ENCODE measurements around the gene RGS7BP. TPM values are rescaled to one million over a fixed set of nuclear protein-coding genes. Genes with fewer than 3 reads are reported as not detected.

RGS7BP gene
- polyA plus RNA-seq, 1 donor from 2014 or later: not detected

DNA sequence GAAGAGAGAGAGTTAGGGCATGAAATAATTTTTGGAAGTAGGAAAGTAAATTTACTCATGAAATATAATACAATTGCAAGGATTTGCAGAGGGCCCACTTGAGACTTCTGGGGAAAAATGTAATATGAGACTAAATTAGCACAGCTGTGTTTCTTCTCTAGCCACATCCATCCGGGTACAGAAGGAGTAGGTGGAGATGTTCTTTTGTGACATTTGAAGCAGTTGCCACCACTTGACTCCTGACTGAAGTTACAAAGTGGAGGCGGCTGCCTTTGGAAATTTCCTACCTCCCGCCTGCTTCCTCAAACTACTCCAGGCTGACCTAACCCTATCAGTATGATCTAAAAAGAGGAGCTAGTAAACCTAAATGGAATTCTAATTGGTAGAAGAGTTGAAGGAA lies 126.4 kb downstream of the RGS7BP start:
- Mint-ChIP-seq H3K27me3 (peaks cover 8% of the 10 kb centered on the region), H3K4me3 (no peak overlapping the region), H3K9me3 (no peaks in the 10 kb centered on the region), H3K27ac (no peak overlapping the region), H3K36me3 (no peaks in the 10 kb centered on the region), H3K4me1 (peaks cover 0 to 3% (median 0%) of the 10 kb centered on the region in 3 donors)

DNA sequence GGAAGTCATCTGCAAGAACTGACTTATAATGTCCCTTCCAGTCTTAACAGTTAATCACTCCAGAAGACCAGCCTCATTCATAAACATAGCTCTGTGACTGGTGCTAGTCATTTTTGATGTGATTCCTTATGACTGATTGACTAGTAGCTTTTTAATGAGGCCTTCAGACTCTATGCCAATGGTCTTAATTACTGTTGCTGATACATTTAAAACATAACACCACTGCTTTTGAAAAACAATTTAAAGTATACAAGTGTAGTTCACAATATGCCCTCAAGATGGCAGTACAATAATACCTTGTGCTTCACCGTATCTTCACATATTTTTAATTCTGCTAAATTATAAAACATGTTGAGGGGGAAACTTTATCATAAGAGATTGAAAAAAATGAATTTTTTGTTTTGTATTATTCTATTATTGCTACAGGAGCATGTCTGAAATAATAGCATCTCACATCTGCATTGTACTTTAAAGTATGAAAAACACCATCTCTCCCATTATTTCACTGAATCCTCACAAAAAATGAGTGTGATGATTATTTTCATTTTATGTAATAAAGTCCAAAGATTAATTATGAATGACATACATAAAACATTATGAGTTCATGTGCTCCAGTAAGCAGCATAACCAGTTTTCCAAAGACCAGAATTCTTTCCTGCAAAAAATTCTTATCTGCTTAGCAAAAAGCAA lies 129.3 kb downstream of the RGS7BP start:
- H3K9me3 Mint-ChIP-seq: no peaks in the 10 kb centered on the region
- peaks cover 0 to 8% (median 0%) of the 10 kb centered on the region in 3 donors for H3K4me1 Mint-ChIP-seq
- H3K27me3 Mint-ChIP-seq: peaks cover 12% of the 10 kb centered on the region
- H3K4me3 Mint-ChIP-seq: no peak overlapping the region
- no peaks in the 10 kb centered on the region for H3K36me3 Mint-ChIP-seq
- H3K27ac Mint-ChIP-seq: no peak overlapping the region

- H3K27ac Mint-ChIP-seq: no peak overlapping the region
These were observed 131.3 kb downstream of the RGS7BP start for GRCh38 chr5:64637144-64637543.

DNA sequence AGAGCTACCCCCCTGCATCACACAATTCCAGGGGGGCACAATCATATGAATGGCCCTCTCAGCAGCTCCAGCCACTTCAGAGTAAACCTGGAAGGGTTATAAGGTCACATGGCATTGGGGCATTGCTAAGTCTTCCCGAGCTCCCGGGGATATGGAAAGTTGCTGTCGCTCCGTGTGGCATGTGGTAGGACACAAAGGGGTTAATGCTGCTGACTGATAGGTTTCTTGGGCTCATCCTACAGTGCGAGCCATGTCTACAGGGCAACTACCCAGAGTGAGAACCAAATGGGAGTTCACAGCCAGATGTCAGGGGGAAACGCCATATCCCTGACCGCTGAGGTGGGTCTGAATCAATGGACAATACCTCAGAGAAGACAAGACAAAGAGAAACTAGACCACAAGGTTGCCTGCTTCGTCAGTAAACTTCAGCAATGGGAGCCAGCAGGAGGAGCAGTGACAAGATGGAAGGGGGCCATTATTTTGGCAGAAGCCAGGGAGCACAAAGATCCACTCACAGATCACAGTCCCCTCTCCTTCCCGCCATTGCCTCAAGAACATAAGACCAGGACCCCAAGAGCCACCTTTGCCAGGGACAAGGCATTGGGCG lies 132.1 kb downstream of the RGS7BP start:
- Mint-ChIP-seq H3K4me3 (no peak overlapping the region), H3K27me3 (peaks cover 12% of the 10 kb centered on the region), H3K4me1 (peaks cover 0 to 8% (median 0%) of the 10 kb centered on the region in 3 donors), H3K9me3 (no peaks in the 10 kb centered on the region), H3K27ac (no peak overlapping the region), H3K36me3 (no peaks in the 10 kb centered on the region)

More at GRCh38 chr5:64637144-64637543, 131.3 kb downstream of the RGS7BP start:
- no peaks in the 10 kb centered on the region for H3K36me3 Mint-ChIP-seq
- peaks cover 12% of the 10 kb centered on the region for H3K27me3 Mint-ChIP-seq
- H3K4me3 Mint-ChIP-seq: no peak overlapping the region
- H3K9me3 Mint-ChIP-seq: no peaks in the 10 kb centered on the region
- H3K4me1 Mint-ChIP-seq: peaks cover 0 to 8% (median 0%) of the 10 kb centered on the region in 3 donors

GRCh38 chr5:64644831-64645230 lies 139.0 kb downstream of the RGS7BP start:
- H3K27me3 Mint-ChIP-seq: no peaks in the 10 kb centered on the region
- H3K4me3 Mint-ChIP-seq: no peak overlapping the region
- H3K27ac Mint-ChIP-seq: no peak overlapping the region
- H3K4me1 Mint-ChIP-seq: no peaks in the 10 kb centered on the region
- H3K9me3 Mint-ChIP-seq: no peaks in the 10 kb centered on the region
- no peaks in the 10 kb centered on the region for H3K36me3 Mint-ChIP-seq

DNA sequence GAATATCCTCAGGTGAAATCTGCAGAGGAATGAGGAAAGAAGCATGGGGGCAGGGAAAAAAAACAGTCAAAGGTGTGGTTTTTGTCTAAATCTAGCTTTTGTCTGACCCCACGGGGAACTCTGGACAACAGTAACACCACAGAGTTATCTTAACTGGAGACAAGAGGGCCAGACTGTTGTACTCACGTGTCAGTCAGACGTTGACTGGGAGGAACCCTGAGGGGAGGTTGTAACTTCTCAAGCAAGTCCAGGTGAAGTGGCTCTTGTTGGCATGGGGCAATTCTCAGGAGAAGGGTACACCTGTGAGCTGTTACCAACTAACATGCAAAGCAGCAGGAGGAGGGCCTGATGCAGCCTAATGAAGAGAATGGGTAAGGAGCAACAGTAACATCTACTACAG lies 140.4 kb downstream of the RGS7BP start:
- no peaks in the 10 kb centered on the region for H3K36me3 Mint-ChIP-seq
- H3K27me3 Mint-ChIP-seq: peaks cover 2% of the 10 kb centered on the region
- H3K4me1 Mint-ChIP-seq: no peaks in the 10 kb centered on the region
- H3K9me3 Mint-ChIP-seq: peaks cover 0 to 3% (median 0%) of the 10 kb centered on the region in 3 donors
- H3K27ac Mint-ChIP-seq: no peak overlapping the region
- H3K4me3 Mint-ChIP-seq: no peak overlapping the region

- Mint-ChIP-seq H3K4me3 (no peak overlapping the region), H3K4me1 (peaks cover 0 to 1% (median 0%) of the 10 kb centered on the region in 3 donors), H3K36me3 (no peaks in the 10 kb centered on the region), H3K27me3 (peaks cover 2% of the 10 kb centered on the region), H3K27ac (no peak overlapping the region), H3K9me3 (peaks cover 2 to 4% (median 3%) of the 10 kb centered on the region in 3 donors)
These were observed 143.7 kb downstream of the RGS7BP start for GRCh38 chr5:64649512-64649911.

- no peak overlapping the region for H3K27ac Mint-ChIP-seq
- peaks cover 6 to 9% (median 9%) of the 10 kb centered on the region in 3 donors for H3K9me3 Mint-ChIP-seq
- H3K4me3 Mint-ChIP-seq: no peak overlapping the region
- H3K27me3 Mint-ChIP-seq: peaks cover 2% of the 10 kb centered on the region
- no peaks in the 10 kb centered on the region for H3K36me3 Mint-ChIP-seq
- H3K4me1 Mint-ChIP-seq: peaks cover 0 to 1% (median 0%) of the 10 kb centered on the region in 3 donors
These were observed 148.1 kb downstream of the RGS7BP start for GRCh38 chr5:64653766-64654560.

DNA sequence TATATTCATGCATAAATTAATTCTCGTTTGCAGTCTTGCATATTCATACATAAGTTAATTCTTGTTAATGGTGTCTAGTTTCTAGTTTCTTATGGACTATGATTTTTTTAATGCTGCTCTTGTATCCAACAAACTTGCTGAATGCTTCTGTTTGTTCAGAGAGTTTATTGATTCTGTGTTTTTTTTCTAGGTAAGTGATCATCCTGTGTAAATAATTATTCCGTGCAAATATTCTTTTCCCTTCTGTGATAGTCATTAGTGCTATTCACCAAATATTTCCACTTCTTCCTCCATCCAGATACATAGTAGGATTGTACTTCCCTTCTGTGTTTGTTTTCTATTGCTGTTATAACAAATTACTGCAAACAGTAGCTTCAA lies 148.7 kb downstream of the RGS7BP start:
- peaks cover 0 to 1% (median 0%) of the 10 kb centered on the region in 3 donors for H3K4me1 Mint-ChIP-seq
- no peak overlapping the region for H3K27ac Mint-ChIP-seq
- peaks cover 2% of the 10 kb centered on the region for H3K27me3 Mint-ChIP-seq

GRCh38 chr5:64655596-64655995 lies 149.8 kb downstream of the RGS7BP start:
- H3K9me3 Mint-ChIP-seq: peaks cover 6 to 9% (median 9%) of the 10 kb centered on the region in 3 donors
- peaks cover 0 to 1% (median 0%) of the 10 kb centered on the region in 3 donors for H3K4me1 Mint-ChIP-seq
- no peak overlapping the region for H3K27ac Mint-ChIP-seq
- no peaks in the 10 kb centered on the region for H3K36me3 Mint-ChIP-seq
- no peak overlapping the region for H3K4me3 Mint-ChIP-seq
- no peaks in the 10 kb centered on the region for H3K27me3 Mint-ChIP-seq

More for the DNA sequence above, 148.7 kb downstream of the RGS7BP start:
- Mint-ChIP-seq H3K4me3 (no peak overlapping the region), H3K36me3 (no peaks in the 10 kb centered on the region), H3K9me3 (peaks cover 6 to 9% (median 9%) of the 10 kb centered on the region in 3 donors)

- no peak overlapping the region for H3K27ac Mint-ChIP-seq
- no peak overlapping the region for H3K4me3 Mint-ChIP-seq
- H3K9me3 Mint-ChIP-seq: peaks cover 4 to 7% (median 5%) of the 10 kb centered on the region in 3 donors
- H3K36me3 Mint-ChIP-seq: no peaks in the 10 kb centered on the region
- peaks cover 2% of the 10 kb centered on the region for H3K27me3 Mint-ChIP-seq
- H3K4me1 Mint-ChIP-seq: no peaks in the 10 kb centered on the region
These were observed 153.5 kb downstream of the RGS7BP start for GRCh38 chr5:64659289-64659688.

Other genes starting within 250 kb of the RGS7BP start
- gene SHISAL2B, start 184.5 kb downstream of the RGS7BP start, polyA plus RNA-seq: not detected

Measured in IgD-negative memory B cell (primary cell).